Uterus (tissue), 2 donors: ENCODE measurements around the gene MRPL1.

Source experiments
- CTCF ChIP-seq, 4 experiments: fragments of 200-600 bp in 2 of 4; fragments of 450-650 bp in 2 of 4; sonication (generic) in 2 of 4; IDR thresholded peaks; one replicate each; pipeline ENCODE4 v1.5.1; 2016 to 2019; ENCODE audit warnings: antibody characterized with exemption in 4 of 4, mild to moderate bottlenecking in 2 of 4, moderate library complexity in 1 of 4
- POLR2A ChIP-seq, 2 donors: fragments of 450-650 bp; IDR thresholded peaks; one replicate each; pipeline ENCODE4 v1.6.1; 2016; ENCODE audit warnings: antibody characterized with exemption in 2 of 2, mild to moderate bottlenecking in 1 of 2, moderate library complexity in 1 of 2

GRCh38 chr4:77821775-77822174 lies 40.9 kb upstream of the MRPL1 start:
- TF ChIP-seq CTCF (IDR thresholded peaks at IDR 0.05) (no peak), POLR2A (IDR thresholded peaks at IDR 0.05) (no peak)
